ENCODE data around the gene TMEM50B.
"Not testable (repeated sequence)": the region's sequence is repeated elsewhere in the genome, so short reads cannot be mapped to it uniquely, and the experiment has no call there.

The TMEM50B gene

GRCh38 chr21:33479679-33480480 lies at the start of gene TMEM50B:
TMEM50B (minus strand) TSS chr21:33479974; CDS start chr21:33468885, 11,089 bp downstream.
- in situ Hi-C loops (cut with MboI; ENCODE audit: low sequenced_read_pairs), result no loop called here

GRCh38 chr21:33522953-33523349 lies 43.2 kb upstream of the TMEM50B start:
- in situ Hi-C loops (cut with MboI; ENCODE audit: low sequenced_read_pairs), result no loop called here

GRCh38 chr21:33522297-33522952 lies 42.7 kb upstream of the TMEM50B start:
- in situ Hi-C loops (cut with MboI; ENCODE audit: low sequenced_read_pairs), result no loop called here

- in situ Hi-C loops (cut with MboI; ENCODE audit: low sequenced_read_pairs), result no loop called here
These were observed 39.1 kb upstream of the TMEM50B start for GRCh38 chr21:33518899-33519298.

- in situ Hi-C loops (cut with MboI; ENCODE audit: low sequenced_read_pairs), result no loop called here
These were observed 34.5 kb upstream of the TMEM50B start for GRCh38 chr21:33514229-33514628.

- in situ Hi-C loops (cut with MboI; ENCODE audit: low sequenced_read_pairs), result no loop called here
These were observed 32.7 kb upstream of the TMEM50B start for GRCh38 chr21:33512481-33512880.

- in situ Hi-C loops (cut with MboI; ENCODE audit: low sequenced_read_pairs), result no loop called here
These were observed 31.9 kb upstream of the TMEM50B start for GRCh38 chr21:33511639-33512038.

GRCh38 chr21:33510826-33511225 lies 31.1 kb upstream of the TMEM50B start:
- in situ Hi-C loops (cut with MboI; ENCODE audit: low sequenced_read_pairs), result no loop called here

GRCh38 chr21:33507003-33507402 lies 27.2 kb upstream of the TMEM50B start:
- in situ Hi-C loops (cut with MboI; ENCODE audit: low sequenced_read_pairs), result not testable (repeated sequence)

- in situ Hi-C loops (cut with MboI; ENCODE audit: low sequenced_read_pairs), result no loop called here
These were observed 26.1 kb upstream of the TMEM50B start for GRCh38 chr21:33505833-33506232.

GRCh38 chr21:33496345-33496744 lies 16.6 kb upstream of the TMEM50B start:
- in situ Hi-C loops (cut with MboI; ENCODE audit: low sequenced_read_pairs), result no loop called here

- in situ Hi-C loops (cut with MboI; ENCODE audit: low sequenced_read_pairs), result no loop called here
These were observed 16.0 kb upstream of the TMEM50B start for GRCh38 chr21:33495743-33496142.

- in situ Hi-C loops (cut with MboI; ENCODE audit: low sequenced_read_pairs), result no loop called here
These were observed 14.0 kb upstream of the TMEM50B start for GRCh38 chr21:33493756-33494155.

GRCh38 chr21:33492571-33492970 lies 12.8 kb upstream of the TMEM50B start:
- in situ Hi-C loops (cut with MboI; ENCODE audit: low sequenced_read_pairs), result no loop called here

GRCh38 chr21:33491373-33492102 lies 11.8 kb upstream of the TMEM50B start, which contains the start of gene DNAJC28:
DNAJC28 (minus strand) TSS chr21:33491716; CDS start chr21:33489393, 2,323 bp downstream.
- in situ Hi-C loops (cut with MboI; ENCODE audit: low sequenced_read_pairs), result no loop called here

- in situ Hi-C loops (cut with MboI; ENCODE audit: low sequenced_read_pairs), result no loop called here
These were observed 11.2 kb upstream of the TMEM50B start for GRCh38 chr21:33490991-33491372.

- in situ Hi-C loops (cut with MboI; ENCODE audit: low sequenced_read_pairs), result no loop called here
These were observed 9.2 kb upstream of the TMEM50B start for GRCh38 chr21:33488936-33489335.

GRCh38 chr21:33487996-33488395 lies 8.2 kb upstream of the TMEM50B start:
- in situ Hi-C loops (cut with MboI; ENCODE audit: low sequenced_read_pairs), result no loop called here

GRCh38 chr21:33481314-33481943 lies 1.7 kb upstream of the TMEM50B start:
- in situ Hi-C loops (cut with MboI; ENCODE audit: low sequenced_read_pairs), result no loop called here

- in situ Hi-C loops (cut with MboI; ENCODE audit: low sequenced_read_pairs), result no loop called here
These were observed 818 bp upstream of the TMEM50B start for GRCh38 chr21:33480481-33481103.

All from HL-60/S4 treated with retinoic acid at 250 ng/mL for 4 days and 3 days (cell line).